ENCODE results near the gene DOK7. TPM values are rescaled to one million over a fixed set of nuclear protein-coding genes. Genes with fewer than 3 reads are reported as not detected.

Gene DOK7
- total RNA-seq, 3 donors from 2014 or later (not counting 1 experiment from before 2014, with no cell fraction given) = 1.3 to 2.9 (median 1.6) TPM

GRCh38 chr4:3488820-3489219 lies 25.7 kb downstream of the DOK7 start:
- TF ChIP-seq CTCF (IDR thresholded peaks at IDR 0.05) = no peak
- no peaks in the 10 kb centered on the region for H3K36me3 ChIP-seq (ENCODE audit: control insufficient read depth, insufficient read depth, low read length)
- ATAC-seq (no peak), DNase-seq (no peak)
- Mint-ChIP-seq H3K9me3 (no peaks in the 10 kb centered on the region), H3K4me3 (peak overlapping the region; percentile 17), H3K27ac (peak overlapping the region; percentile 50 to 63), H3K4me1 (peaks cover 24 to 43% of the 10 kb centered on the region in 2 donors), H3K36me3 (no peaks in the 10 kb centered on the region), H3K27me3 (ENCODE audit: low read depth in 2 of 2) (peaks cover 0 to 4% of the 10 kb centered on the region in 2 donors)
- no peak overlapping the region for H3K27ac ChIP-seq (ENCODE audit: low read length)
- H3K27me3 ChIP-seq (ENCODE audit: control insufficient read depth, insufficient read depth, low read length) = no peaks in the 10 kb centered on the region
- H3K4me3 ChIP-seq (ENCODE audit: low read length) = no peak overlapping the region
- H3K9me3 ChIP-seq (ENCODE audit: control insufficient read depth, insufficient read depth, low read length) = no peaks in the 10 kb centered on the region
- H3K4me1 ChIP-seq (ENCODE audit: control insufficient read depth, insufficient read depth, low read length) = peaks cover 60% of the 10 kb centered on the region
- intact Hi-C loops (cut with micrococcal nuclease) = no loop called here
- 35% methylated on average over 11 of the region's 11 CpGs for WGBS (ENCODE audit: insufficient coverage)

- Mint-ChIP-seq H3K4me1 (peaks cover 24 to 37% of the 10 kb centered on the region in 2 donors), H3K27ac (no peak overlapping the region), H3K27me3 (ENCODE audit: low read depth in 2 of 2) (peaks cover 0 to 4% of the 10 kb centered on the region in 2 donors), H3K36me3 (no peaks in the 10 kb centered on the region), H3K9me3 (no peaks in the 10 kb centered on the region), H3K4me3 (no peak overlapping the region)
- no peak for TF ChIP-seq CTCF (IDR thresholded peaks at IDR 0.05)
- DNase-seq (no peak), ATAC-seq (no peak)
- Histone ChIP-seq H3K4me3 (ENCODE audit: low read length) (no peak overlapping the region), H3K36me3 (ENCODE audit: control insufficient read depth, insufficient read depth, low read length) (peaks cover 2% of the 10 kb centered on the region), H3K27ac (ENCODE audit: low read length) (no peak overlapping the region), H3K9me3 (ENCODE audit: control insufficient read depth, insufficient read depth, low read length) (no peaks in the 10 kb centered on the region), H3K27me3 (ENCODE audit: control insufficient read depth, insufficient read depth, low read length) (no peaks in the 10 kb centered on the region), H3K4me1 (ENCODE audit: control insufficient read depth, insufficient read depth, low read length) (peaks cover 60% of the 10 kb centered on the region)
- 50% methylated on average over 20 of the region's 20 CpGs for WGBS (ENCODE audit: insufficient coverage)
- intact Hi-C loops (cut with micrococcal nuclease) = no loop called here
These were observed 26.4 kb downstream of the DOK7 start for GRCh38 chr4:3489451-3489962.

GRCh38 chr4:3491681-3492405 lies 28.7 kb downstream of the DOK7 start:
- TF ChIP-seq CTCF (IDR thresholded peaks at IDR 0.05) = no peak
- no peak overlapping the region for H3K4me3 ChIP-seq (ENCODE audit: low read length)

More at GRCh38 chr4:3491681-3492405, 28.7 kb downstream of the DOK7 start:
- H3K4me1 ChIP-seq (ENCODE audit: control insufficient read depth, insufficient read depth, low read length) = peaks cover 48% of the 10 kb centered on the region
- intact Hi-C loops (cut with micrococcal nuclease) = no loop called here
- Mint-ChIP-seq H3K9me3 (no peaks in the 10 kb centered on the region), H3K4me3 (no peak overlapping the region), H3K27ac (no peak overlapping the region), H3K27me3 (ENCODE audit: low read depth in 2 of 2) (peaks cover 0 to 4% of the 10 kb centered on the region in 2 donors), H3K4me1 (peaks cover 12 to 33% of the 10 kb centered on the region in 2 donors), H3K36me3 (no peaks in the 10 kb centered on the region)
- no peak for ATAC-seq
- H3K27me3 ChIP-seq (ENCODE audit: control insufficient read depth, insufficient read depth, low read length) = no peaks in the 10 kb centered on the region
- DNase-seq = no peak
- 81% methylated on average over 17 of the region's 17 CpGs for WGBS (ENCODE audit: insufficient coverage)
- H3K27ac ChIP-seq (ENCODE audit: low read length) = no peak overlapping the region
- no peaks in the 10 kb centered on the region for H3K9me3 ChIP-seq (ENCODE audit: control insufficient read depth, insufficient read depth, low read length)
- peaks cover 3% of the 10 kb centered on the region for H3K36me3 ChIP-seq (ENCODE audit: control insufficient read depth, insufficient read depth, low read length)

All from natural killer cell (primary cell).